ENCODE results near the gene COPE. TPM values are rescaled to one million over a fixed set of nuclear protein-coding genes. Genes with fewer than 3 reads are reported as not detected.

Gene COPE
- polyA plus RNA-seq, 1 experiment = 170 TPM

- Histone ChIP-seq H3K9me3 (ENCODE audit: control insufficient read depth, insufficient read depth, low read length) (no peaks in the 10 kb centered on the region), H3K4me3 (ENCODE audit: low read depth, low read length) (no peak overlapping the region), H3K27me3 (ENCODE audit: control insufficient read depth, insufficient read depth, low read length) (no peaks in the 10 kb centered on the region), H3K27ac (ENCODE audit: low read depth, low read length) (no peak overlapping the region)
- DNase-seq (ENCODE audit: low read depth, low spot score) = no peak
- no peak for TF ChIP-seq CTCF (IDR thresholded peaks at IDR 0.05; ENCODE audit: low read depth, low read length)
- POLR2A ChIA-PET = no interaction called here
- CTCF ChIA-PET = interaction anchor here (0.5 kb wide), 1 partner anchor 17 kb away, joined by 6 read pairs; no protein-coding TSS in a partner anchor
These were observed 27.1 kb upstream of the COPE start for GRCh38 chr19:18946335-18946734.

- TF ChIP-seq CTCF (IDR thresholded peaks at IDR 0.05; ENCODE audit: low read depth, low read length) = no peak
- Histone ChIP-seq H3K4me3 (ENCODE audit: low read depth, low read length) (no peak overlapping the region), H3K27ac (ENCODE audit: low read depth, low read length) (no peak overlapping the region), H3K27me3 (ENCODE audit: control insufficient read depth, insufficient read depth, low read length) (no peaks in the 10 kb centered on the region), H3K9me3 (ENCODE audit: control insufficient read depth, insufficient read depth, low read length) (peaks cover under 1% of the 10 kb centered on the region; the same call in 1 of the 2 replicates)
- POLR2A ChIA-PET = no interaction called here
- no peak for DNase-seq (ENCODE audit: low read depth, low spot score)
- CTCF ChIA-PET = no interaction called here
These were observed 26.1 kb upstream of the COPE start for GRCh38 chr19:18945297-18945696.

- H3K27me3 ChIP-seq (ENCODE audit: control insufficient read depth, insufficient read depth, low read length) = no peaks in the 10 kb centered on the region
- H3K9me3 ChIP-seq (ENCODE audit: control insufficient read depth, insufficient read depth, low read length) = peaks cover 4% of the 10 kb centered on the region; the same call in 1 of the 2 replicates
- ChIA-PET POLR2A (no interaction called here), CTCF (interaction anchor here (0.6 kb wide), 1 partner anchor 24 kb away, joined by 3 read pairs; the partner anchor contains the start of gene COPE)
- no peak for DNase-seq (ENCODE audit: low read depth, low spot score)
- H3K4me3 ChIP-seq (ENCODE audit: low read depth, low read length) = no peak overlapping the region
- no peak for TF ChIP-seq CTCF (IDR thresholded peaks at IDR 0.05; ENCODE audit: low read depth, low read length)
- no peak overlapping the region for H3K27ac ChIP-seq (ENCODE audit: low read depth, low read length)
These were observed 24.3 kb upstream of the COPE start for GRCh38 chr19:18943465-18943864.

- DNase-seq (ENCODE audit: low read depth, low spot score) = no peak
- Histone ChIP-seq H3K4me3 (ENCODE audit: low read depth, low read length) (no peak overlapping the region), H3K9me3 (ENCODE audit: control insufficient read depth, insufficient read depth, low read length) (peaks cover 4% of the 10 kb centered on the region; the same call in 1 of the 2 replicates), H3K27me3 (ENCODE audit: control insufficient read depth, insufficient read depth, low read length) (no peaks in the 10 kb centered on the region), H3K27ac (ENCODE audit: low read depth, low read length) (no peak overlapping the region)
- no peak for TF ChIP-seq CTCF (IDR thresholded peaks at IDR 0.05; ENCODE audit: low read depth, low read length)
- ChIA-PET POLR2A (no interaction called here), CTCF (interaction anchor here (0.6 kb wide), 1 partner anchor 24 kb away, joined by 3 read pairs; the partner anchor contains the start of gene COPE)
These were observed 23.5 kb upstream of the COPE start for GRCh38 chr19:18942692-18943091.

- peak overlapping the region; percentile 58 for H3K4me3 ChIP-seq (ENCODE audit: low read depth, low read length)
- H3K27ac ChIP-seq (ENCODE audit: low read depth, low read length) = no peak overlapping the region
- no peak for DNase-seq (ENCODE audit: low read depth, low spot score)
- TF ChIP-seq CTCF (IDR thresholded peaks at IDR 0.05; ENCODE audit: low read depth, low read length) = no peak
- POLR2A ChIA-PET = no interaction called here
- H3K9me3 ChIP-seq (ENCODE audit: control insufficient read depth, insufficient read depth, low read length) = peaks cover 4% of the 10 kb centered on the region; the same call in 1 of the 2 replicates
- CTCF ChIA-PET = interaction anchor here (0.9 kb wide), 1 partner anchor 45 kb away, joined by 5 read pairs; no protein-coding TSS in a partner anchor
- H3K27me3 ChIP-seq (ENCODE audit: control insufficient read depth, insufficient read depth, low read length) = no peaks in the 10 kb centered on the region
These were observed 22.6 kb upstream of the COPE start for GRCh38 chr19:18941628-18942354.
